Suprapubic skin (tissue), 4 donors: ENCODE results near the gene ACVR1B.

Experiments used
- CTCF ChIP-seq, 2 donors: fragments of 200-600 bp in 1 of 2; fragments of 450-650 bp in 1 of 2; sonication (generic) in 1 of 2; IDR thresholded peaks; one replicate each; pipeline ENCODE4 v1.5.1; 2016 to 2019; ENCODE audit warnings: antibody characterized with exemption in 2 of 2, mild to moderate bottlenecking in 1 of 2, moderate library complexity in 1 of 2
- POLR2A ChIP-seq, 2 donors: fragments of 450-650 bp; IDR thresholded peaks; one replicate each; pipeline ENCODE4 v1.6.1; 2017; ENCODE audit warnings: antibody characterized with exemption in 2 of 2, mild to moderate bottlenecking in 2 of 2, moderate library complexity in 2 of 2
- POLR2AphosphoS5 ChIP-seq, 3 donors: sonication (generic); formaldehyde crosslinking; IDR thresholded peaks; one replicate each; pipeline ENCODE4 v1.6.1; 2017; ENCODE audit warnings: antibody characterized with exemption in 3 of 3

- TF ChIP-seq CTCF (IDR thresholded peaks at IDR 0.05): no peak
- no peak for TF ChIP-seq POLR2AphosphoS5 (IDR thresholded peaks at IDR 0.05)
- TF ChIP-seq POLR2A (IDR thresholded peaks at IDR 0.05): no peak
Measured at GRCh38 chr12:51914034-51914923, 37.2 kb upstream of the ACVR1B start.
